Common myeloid progenitor, CD34-positive (primary cell): ENCODE results near the gene CYP2C9.

Experiments used
- CTCF ChIA-PET: fragments of 350-600 bp; sonication (Branson Sonifier 250); formaldehyde crosslinking; loops from one replicate; lab custom pipeline; 2021; ENCODE audit warnings: antibody characterized with exemption; lab: Charles Lee
- POLR2A ChIA-PET: fragments of 350-600 bp; sonication (Branson Sonifier 250); formaldehyde crosslinking; loops from one replicate; lab custom pipeline; 2021; ENCODE audit warnings: antibody characterized with exemption; lab: Charles Lee
- DNase-seq, 3 donors: peaks; one replicate each; pipeline versions ENCODE4 v3.0.0 to v3.0.0-alpha.2; 2013
- H3K27ac ChIP-seq, 2 experiments: 1 replicate in 1 of 2; 2 replicates in 1 of 2; pipeline ENCODE4 v1.7.0; 2013; ENCODE audit warnings: inconsistent platforms in 2 of 2, low read length in 2 of 2, mild to moderate bottlenecking in 2 of 2, low read depth in 1 of 2, moderate library complexity in 1 of 2; ENCODE audit not compliant: severe bottlenecking in 2 of 2, insufficient read depth in 1 of 2, poor library complexity in 1 of 2
- H3K27me3 ChIP-seq, 5 experiments: replicated peaks in 2 of 5; 1 replicate in 3 of 5; 2 replicates in 2 of 5; pipeline versions ENCODE4 v1.6.1 to v1.7.0; 2013; ENCODE audit warnings: low read length in 4 of 5, mild to moderate bottlenecking in 2 of 5, moderate library complexity in 2 of 5, inconsistent platforms in 1 of 5; ENCODE audit not compliant: insufficient read depth in 5 of 5, control insufficient read depth in 4 of 5
- H3K36me3 ChIP-seq, 4 experiments: 1 replicate in 2 of 4; 2 replicates in 2 of 4; pipeline versions ENCODE4 v1.6.1 to v1.7.0; 2013; ENCODE audit warnings: low read length in 3 of 4, control low read depth in 1 of 4, mild to moderate bottlenecking in 1 of 4; ENCODE audit not compliant: control insufficient read depth in 4 of 4, insufficient read depth in 4 of 4
- H3K4me1 ChIP-seq, 4 experiments: 1 replicate in 3 of 4; 2 replicates in 1 of 4; pipeline versions ENCODE4 v1.6.1 to v1.7.1; 2013; ENCODE audit warnings: low read length in 3 of 4, mild to moderate bottlenecking in 3 of 4, control low read depth in 1 of 4, inconsistent platforms in 1 of 4, moderate library complexity in 1 of 4; ENCODE audit not compliant: control insufficient read depth in 4 of 4, insufficient read depth in 4 of 4; ENCODE audit errors: control extremely low read depth in 1 of 4
- H3K4me3 ChIP-seq, 7 experiments: 1 replicate in 4 of 7; 2 replicates in 3 of 7; pipeline versions ENCODE4 v1.5.1 to v1.7.0; 2013; ENCODE audit warnings: mild to moderate bottlenecking in 7 of 7, low read length in 6 of 7, moderate library complexity in 6 of 7, inconsistent platforms in 2 of 7, low read depth in 2 of 7, control low read depth in 1 of 7; ENCODE audit not compliant: insufficient read depth in 4 of 7, control insufficient read depth in 1 of 7; ENCODE audit errors: extremely low read depth in 1 of 7
- H3K9me3 ChIP-seq, 5 experiments: 1 replicate in 4 of 5; 2 replicates in 1 of 5; pipeline versions ENCODE4 v1.6.1 to v1.7.1; 2013; ENCODE audit warnings: low read length in 4 of 5, mild to moderate bottlenecking in 2 of 5, inconsistent platforms in 1 of 5, low read depth in 1 of 5, moderate library complexity in 1 of 5; ENCODE audit not compliant: control insufficient read depth in 4 of 5, insufficient read depth in 2 of 5; ENCODE audit errors: control extremely low read depth in 1 of 5
- whole genome bisulfite sequencing: methylation state at CpG from one replicate; pipeline ENCODE4 v1.1.5; 2013; ENCODE audit not compliant: insufficient coverage; 5-methylcytosine and 5-hydroxymethylcytosine counted together

The CYP2C9 gene

GRCh38 chr10:94991243-94991888, 52.9 kb downstream of the CYP2C9 start:
- no peaks in the 10 kb centered on the region for H3K36me3 ChIP-seq
- CTCF ChIA-PET = no interaction called here
- POLR2A ChIA-PET = no interaction called here
- peaks cover 0 to 31% (median 7%) of the 10 kb centered on the region in 5 experiments for H3K9me3 ChIP-seq
- no peak overlapping the region for H3K27ac ChIP-seq
- H3K27me3 ChIP-seq = no peaks in the 10 kb centered on the region
- H3K4me1 ChIP-seq = peaks cover 0 to 4% (median 0%) of the 10 kb centered on the region in 4 experiments
- H3K4me3 ChIP-seq = no peak overlapping the region
- peak in 2 of 3 donors; percentile 1 to 11 for DNase-seq
- WGBS = no CpG with 5 or more reads among the region's 1 CpG

DNA sequence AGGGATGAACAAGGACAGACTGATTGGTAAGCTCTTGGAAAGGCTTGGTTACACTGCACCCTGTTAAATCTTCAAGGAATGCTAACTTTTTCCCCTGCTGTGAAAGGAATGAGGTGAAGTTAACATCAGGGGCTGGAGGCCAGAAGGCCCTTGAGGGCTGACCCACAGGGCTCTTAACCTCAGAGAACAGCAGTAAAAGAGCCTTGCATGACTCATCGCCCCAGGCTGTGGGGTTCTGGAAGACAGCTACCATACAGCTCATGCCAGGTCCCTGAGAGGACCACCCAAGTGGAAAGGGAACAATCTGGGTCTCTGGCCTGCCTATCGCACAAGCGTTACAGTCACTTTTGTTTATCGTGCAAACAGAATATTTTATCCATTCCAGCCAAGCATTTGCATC, 54.4 kb downstream of the CYP2C9 start:
- 85% methylated on average over 4 of the region's 4 CpGs for WGBS
- CTCF ChIA-PET = no interaction called here
- no peak overlapping the region for H3K27ac ChIP-seq

DNA sequence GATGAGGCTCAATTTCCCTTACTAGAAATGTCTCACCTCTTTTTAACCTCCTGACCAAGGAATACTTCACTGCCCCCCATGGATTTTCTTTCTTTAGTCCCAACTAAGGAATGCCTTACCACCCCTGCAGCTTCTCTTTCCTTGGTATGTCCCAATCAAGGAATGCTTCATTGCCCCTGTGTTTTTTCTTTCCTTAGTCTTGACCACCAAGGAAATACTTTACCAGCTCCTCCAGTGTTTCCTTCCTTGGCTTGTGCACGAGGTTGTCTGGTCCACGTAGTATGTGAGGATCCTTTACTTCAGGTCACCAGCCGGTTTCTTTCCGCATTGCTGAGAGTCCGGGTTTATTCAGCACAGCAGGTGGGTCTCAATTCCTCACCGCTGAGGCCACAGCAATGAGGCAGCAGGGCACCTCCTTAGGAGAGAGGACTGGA, 59.3 kb downstream of the CYP2C9 start:
- Histone ChIP-seq H3K36me3 (no peaks in the 10 kb centered on the region), H3K4me1 (peaks cover 0 to 4% (median 0%) of the 10 kb centered on the region in 4 experiments), H3K27me3 (no peaks in the 10 kb centered on the region), H3K27ac (no peak overlapping the region), H3K9me3 (peaks cover 0 to 6% (median 1%) of the 10 kb centered on the region in 5 experiments), H3K4me3 (no peak overlapping the region)
- 95% methylated on average over 5 of the region's 6 CpGs for WGBS
- POLR2A ChIA-PET = interaction anchor here (0.7 kb wide), 1 partner anchor 43 kb away, joined by 4 read pairs; no protein-coding TSS in a partner anchor
- DNase-seq = no peak
- CTCF ChIA-PET = no interaction called here

More for the DNA sequence above, 54.4 kb downstream of the CYP2C9 start:
- POLR2A ChIA-PET = no interaction called here
- no peaks in the 10 kb centered on the region for H3K36me3 ChIP-seq
- no peak overlapping the region for H3K4me3 ChIP-seq
- H3K4me1 ChIP-seq = peaks cover 0 to 4% (median 0%) of the 10 kb centered on the region in 4 experiments
- H3K27me3 ChIP-seq = no peaks in the 10 kb centered on the region
- no peak for DNase-seq
- H3K9me3 ChIP-seq = peaks cover 0 to 31% (median 7%) of the 10 kb centered on the region in 5 experiments

DNA sequence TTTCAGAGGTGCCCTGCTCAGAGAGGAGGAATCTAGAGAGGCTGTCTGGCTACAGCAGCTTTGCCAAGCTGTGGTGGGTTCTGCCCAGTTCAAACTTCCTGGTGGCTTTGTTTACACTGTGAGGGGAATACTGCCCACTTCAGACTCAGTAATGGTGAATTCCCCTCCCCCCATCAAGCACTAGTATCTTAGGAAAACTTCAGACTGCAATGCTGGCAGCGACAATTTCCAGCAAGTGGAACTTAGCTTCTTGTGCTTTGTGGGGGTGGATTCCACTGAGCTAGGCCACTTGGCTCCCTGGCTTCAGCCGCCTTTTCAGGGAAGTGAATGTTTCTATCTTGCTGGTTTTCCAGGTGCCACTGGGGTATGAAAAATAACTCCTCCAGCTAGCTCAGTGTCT, 88.0 kb downstream of the CYP2C9 start:
- WGBS = 100% methylated on average over 1 of the region's 2 CpGs
- peaks cover 0 to 14% (median 0%) of the 10 kb centered on the region in 4 experiments for H3K4me1 ChIP-seq
- no peak overlapping the region for H3K27ac ChIP-seq
- H3K36me3 ChIP-seq = no peaks in the 10 kb centered on the region
- no peak overlapping the region for H3K4me3 ChIP-seq
- CTCF ChIA-PET = no interaction called here
- no peak for DNase-seq
- POLR2A ChIA-PET = no interaction called here
- H3K9me3 ChIP-seq = peaks cover 0 to 5% (median 2%) of the 10 kb centered on the region in 5 experiments
- H3K27me3 ChIP-seq = no peaks in the 10 kb centered on the region

- POLR2A ChIA-PET = no interaction called here
- Histone ChIP-seq H3K27ac (no peak overlapping the region), H3K4me3 (no peak overlapping the region), H3K27me3 (no peaks in the 10 kb centered on the region), H3K36me3 (no peaks in the 10 kb centered on the region), H3K4me1 (peaks cover 3 to 21% (median 6%) of the 10 kb centered on the region in 4 experiments), H3K9me3 (peaks cover 0 to 5% (median 0%) of the 10 kb centered on the region in 5 experiments)
- CTCF ChIA-PET = no interaction called here
- DNase-seq = peak in 1 of 3 donors; percentile 7
Observed at GRCh38 chr10:95031656-95032055, 93.2 kb downstream of the CYP2C9 start.

GRCh38 chr10:95034401-95034800, 95.9 kb downstream of the CYP2C9 start:
- Histone ChIP-seq H3K9me3 (peaks cover 0 to 8% (median 3%) of the 10 kb centered on the region in 5 experiments), H3K27me3 (no peaks in the 10 kb centered on the region), H3K36me3 (no peaks in the 10 kb centered on the region), H3K4me1 (peaks cover 3 to 30% (median 12%) of the 10 kb centered on the region in 4 experiments), H3K27ac (no peak overlapping the region), H3K4me3 (no peak overlapping the region)
- WGBS = 100% methylated on average over 2 of the region's 4 CpGs
- CTCF ChIA-PET = no interaction called here
- POLR2A ChIA-PET = no interaction called here
- no peak for DNase-seq
